Stimulated activated naive CD8-positive, alpha-beta T cell treated with anti-CD3 and anti-CD28 coated beads, Interleukin-15, amount 100 ng/mL, for 72 hours (primary cell): ENCODE data around the gene ASB16.
"Not testable (repeated sequence)": the region's sequence is repeated elsewhere in the genome, so short reads cannot be mapped to it uniquely, and the experiment has no call there.

Experiments
- ATAC-seq: fragments of 150-1000 bp; cut with Tn5 transposase; 2 replicates; pipeline ENCODE4 v1.10.0; 2021; ENCODE audit warnings: mild to moderate bottlenecking, moderate library complexity
- DNase-seq, 2 donors: peaks; one replicate each; pipeline ENCODE4 v3.0.0; 2021 to 2022
- H3K27ac Mint-ChIP-seq, 2 donors: one replicate each; pipeline ENCODE4 v1.8.0; 2022; ENCODE audit warnings: mild to moderate bottlenecking in 2 of 2, mixed read lengths in 2 of 2, moderate library complexity in 2 of 2
- H3K27me3 Mint-ChIP-seq: one replicate; pipeline ENCODE4 v1.8.0; 2022; ENCODE audit warnings: mixed read lengths
- H3K4me1 Mint-ChIP-seq: one replicate; pipeline ENCODE4 v1.8.0; 2022; ENCODE audit warnings: mild to moderate bottlenecking, mixed read lengths
- H3K4me3 Mint-ChIP-seq, 2 donors: one replicate each; pipeline ENCODE4 v1.8.0; 2022; ENCODE audit warnings: mild to moderate bottlenecking in 2 of 2, mixed read lengths in 2 of 2, moderate library complexity in 1 of 2
- H3K9me3 Mint-ChIP-seq, 2 donors: one replicate each; pipeline ENCODE4 v1.8.0; 2022; ENCODE audit warnings: mixed read lengths in 2 of 2

The ASB16 gene

GRCh38 chr17:44137891-44138709 lies 32.4 kb upstream of the ASB16 start:
- Mint-ChIP-seq H3K9me3 (no peaks in the 10 kb centered on the region), H3K4me1 (peaks cover 36% of the 10 kb centered on the region), H3K27ac (no peak overlapping the region), H3K4me3 (peak overlapping the region; percentile 62 to 77), H3K27me3 (no peaks in the 10 kb centered on the region)
- peak; percentile 59 to 77 for DNase-seq
- peak; percentile 77 for ATAC-seq

GRCh38 chr17:44143921-44144320 lies 26.6 kb upstream of the ASB16 start:
- DNase-seq, H3K27ac Mint-ChIP-seq, H3K27me3 Mint-ChIP-seq, H3K9me3 Mint-ChIP-seq, ATAC-seq: not testable (repeated sequence)
- H3K4me3 Mint-ChIP-seq = peak overlapping the region; percentile 39 to 50
- peaks cover 13% of the 10 kb centered on the region for H3K4me1 Mint-ChIP-seq

GRCh38 chr17:44144966-44145739 lies 25.4 kb upstream of the ASB16 start:
- H3K4me3 Mint-ChIP-seq = no peak overlapping the region
- H3K27me3 Mint-ChIP-seq = no peaks in the 10 kb centered on the region
- DNase-seq (no peak), ATAC-seq (no peak)
- no peak overlapping the region for H3K27ac Mint-ChIP-seq
- peaks cover 18% of the 10 kb centered on the region for H3K4me1 Mint-ChIP-seq
- no peaks in the 10 kb centered on the region for H3K9me3 Mint-ChIP-seq

- H3K27me3 Mint-ChIP-seq = no peaks in the 10 kb centered on the region
- no peak for DNase-seq
- H3K4me3 Mint-ChIP-seq = no peak overlapping the region
- no peak for ATAC-seq
- H3K4me1 Mint-ChIP-seq = peaks cover 11% of the 10 kb centered on the region
- H3K9me3 Mint-ChIP-seq = no peaks in the 10 kb centered on the region
- no peak overlapping the region for H3K27ac Mint-ChIP-seq
Measured at GRCh38 chr17:44146375-44147346, 23.8 kb upstream of the ASB16 start.

- H3K27me3 Mint-ChIP-seq = no peaks in the 10 kb centered on the region
- DNase-seq = no peak
- peaks cover 6% of the 10 kb centered on the region for H3K4me1 Mint-ChIP-seq
- no peak overlapping the region for H3K4me3 Mint-ChIP-seq
- H3K9me3 Mint-ChIP-seq = no peaks in the 10 kb centered on the region
- no peak overlapping the region for H3K27ac Mint-ChIP-seq
- ATAC-seq = no peak
Measured at GRCh38 chr17:44147812-44148211, 22.7 kb upstream of the ASB16 start.

GRCh38 chr17:44149066-44149465 lies 21.4 kb upstream of the ASB16 start:
- H3K27me3 Mint-ChIP-seq, H3K4me1 Mint-ChIP-seq, ATAC-seq, H3K9me3 Mint-ChIP-seq, H3K4me3 Mint-ChIP-seq, H3K27ac Mint-ChIP-seq, DNase-seq: not testable (repeated sequence)

- H3K4me3 Mint-ChIP-seq = no peak overlapping the region
- DNase-seq (no peak), ATAC-seq (no peak)
- no peaks in the 10 kb centered on the region for H3K9me3 Mint-ChIP-seq
- H3K27ac Mint-ChIP-seq = peak overlapping the region in 1 of 2 donors; percentile 15
- peaks cover 6% of the 10 kb centered on the region for H3K4me1 Mint-ChIP-seq
- H3K27me3 Mint-ChIP-seq = no peaks in the 10 kb centered on the region
Measured at GRCh38 chr17:44149750-44150329, 20.7 kb upstream of the ASB16 start.

- no peak overlapping the region for H3K4me3 Mint-ChIP-seq
- H3K9me3 Mint-ChIP-seq = no peaks in the 10 kb centered on the region
- H3K27me3 Mint-ChIP-seq = no peaks in the 10 kb centered on the region
- ATAC-seq (no peak), DNase-seq (no peak)
- peak overlapping the region in 1 of 2 donors; percentile 27 for H3K27ac Mint-ChIP-seq
- peaks cover 6% of the 10 kb centered on the region for H3K4me1 Mint-ChIP-seq
Measured at GRCh38 chr17:44152875-44153274, 17.6 kb upstream of the ASB16 start.

GRCh38 chr17:44155488-44155887 lies 15.0 kb upstream of the ASB16 start:
- Mint-ChIP-seq H3K4me3 (no peak overlapping the region), H3K9me3 (no peaks in the 10 kb centered on the region), H3K4me1 (no peaks in the 10 kb centered on the region), H3K27me3 (no peaks in the 10 kb centered on the region), H3K27ac (no peak overlapping the region)
- ATAC-seq = no peak
- DNase-seq = no peak

GRCh38 chr17:44159519-44160210 lies 10.8 kb upstream of the ASB16 start:
- no peak for ATAC-seq
- no peaks in the 10 kb centered on the region for H3K4me1 Mint-ChIP-seq
- no peaks in the 10 kb centered on the region for H3K9me3 Mint-ChIP-seq
- no peak overlapping the region for H3K4me3 Mint-ChIP-seq
- H3K27ac Mint-ChIP-seq = no peak overlapping the region
- no peaks in the 10 kb centered on the region for H3K27me3 Mint-ChIP-seq
- no peak for DNase-seq

GRCh38 chr17:44164476-44164875 lies 6.0 kb upstream of the ASB16 start:
- Mint-ChIP-seq H3K9me3 (no peaks in the 10 kb centered on the region), H3K4me1 (peaks cover 14% of the 10 kb centered on the region), H3K27me3 (no peaks in the 10 kb centered on the region), H3K27ac (no peak overlapping the region), H3K4me3 (no peak overlapping the region)
- no peak for DNase-seq
- no peak for ATAC-seq

- Mint-ChIP-seq H3K27me3 (no peaks in the 10 kb centered on the region), H3K4me3 (no peak overlapping the region), H3K4me1 (peaks cover 14% of the 10 kb centered on the region), H3K9me3 (no peaks in the 10 kb centered on the region), H3K27ac (peak overlapping the region in 1 of 2 donors; percentile 44)
- ATAC-seq = no peak
- no peak for DNase-seq
Measured at GRCh38 chr17:44167181-44167861, 3.2 kb upstream of the ASB16 start.

GRCh38 chr17:44170135-44170498 lies 387 bp upstream of the ASB16 start:
- Mint-ChIP-seq H3K27me3 (no peaks in the 10 kb centered on the region), H3K9me3 (no peaks in the 10 kb centered on the region), H3K4me1 (peaks cover 14% of the 10 kb centered on the region), H3K27ac (no peak overlapping the region), H3K4me3 (no peak overlapping the region)
- ATAC-seq = no peak
- no peak for DNase-seq

- DNase-seq = no peak
- peaks cover 14% of the 10 kb centered on the region for H3K4me1 Mint-ChIP-seq
- no peak for ATAC-seq
- H3K4me3 Mint-ChIP-seq = no peak overlapping the region
- no peaks in the 10 kb centered on the region for H3K27me3 Mint-ChIP-seq
- no peak overlapping the region for H3K27ac Mint-ChIP-seq
- H3K9me3 Mint-ChIP-seq = no peaks in the 10 kb centered on the region
Measured at GRCh38 chr17:44171931-44172455, 1.5 kb downstream of the ASB16 start.
